Activated CD4-positive, alpha-beta T cell treated with anti-CD3 and anti-CD28 coated beads for 1 hour (primary cell): ENCODE data around the gene OAT.

ENCODE experiments used
- DNase-seq: peaks from one replicate; pipeline ENCODE4 v3.0.0-alpha.2; 2020

Gene OAT

GRCh38 chr10:124349996-124350280, 68.8 kb downstream of the OAT start:
- DNase-seq = no peak

- no peak for DNase-seq
These were observed 69.3 kb downstream of the OAT start for GRCh38 chr10:124349231-124349995.

- no peak for DNase-seq
These were observed 69.9 kb downstream of the OAT start for GRCh38 chr10:124348801-124349200.

GRCh38 chr10:124347956-124348355, 70.8 kb downstream of the OAT start:
- DNase-seq = no peak
